Psoas muscle (tissue), 8 donors: ENCODE results near the gene PARVB. TPM values are rescaled to one million over a fixed set of nuclear protein-coding genes. Genes with fewer than 3 reads are reported as not detected.

Source experiments
- ATAC-seq, 4 donors: fragments of 200-7000 bp; cut with Tn5 transposase; one replicate each; pipeline ENCODE4 v1.9.1; 2020; ENCODE audit warnings: moderate library complexity in 3 of 4, mild to moderate bottlenecking in 2 of 4
- DNase-seq, 2 donors: peaks; one replicate each; pipeline ENCODE4 v3.0.0-alpha.2; 2020
- H3K27ac ChIP-seq: fragments of 200-600 bp; one replicate; pipeline ENCODE4 v1.8.0; 2022
- H3K27me3 ChIP-seq, 3 donors: fragments of 200-600 bp in 1 of 3; one replicate each; pipeline versions ENCODE4 v1.6.1 to v1.8.0; 2013 to 2022; ENCODE audit warnings: low read length in 2 of 3, mild to moderate bottlenecking in 2 of 3, moderate library complexity in 1 of 3; ENCODE audit not compliant: insufficient read depth in 3 of 3
- H3K36me3 ChIP-seq, 2 donors: fragments of 200-600 bp in 1 of 2; one replicate each; pipeline versions ENCODE4 v1.6.1 to v1.8.0; 2013 to 2022; ENCODE audit warnings: low read depth in 1 of 2, mild to moderate bottlenecking in 1 of 2, moderate library complexity in 1 of 2; ENCODE audit not compliant: insufficient read depth in 1 of 2
- H3K4me1 ChIP-seq: fragments of 200-600 bp; one replicate; pipeline ENCODE4 v1.8.0; 2022
- H3K4me3 ChIP-seq: fragments of 200-600 bp; one replicate; pipeline ENCODE4 v1.8.0; 2022; ENCODE audit warnings: mild to moderate bottlenecking
- H3K9me3 ChIP-seq: fragments of 200-600 bp; one replicate; pipeline ENCODE4 v1.8.0; 2022
- CTCF ChIP-seq: fragments of 200-600 bp; IDR thresholded peaks from one replicate; pipeline ENCODE4 v1.8.0; 2022; ENCODE audit warnings: antibody characterized with exemption
- WGBS, 3 donors: extraction: QIAGEN DNeasy Blood & Tissue Kit; methylation state at CpG; one replicate each; pipeline versions ENCODE4 v1.1.6 to v1.1.7; 2013; 5-methylcytosine and 5-hydroxymethylcytosine counted together
- intact Hi-C, 2 donors: fragments of 100-400 bp; cut with DNase I; formaldehyde crosslinking; loops; one replicate each; pipeline versions ENCODE4 v1.11.0 to v1.14.2; 2022
- polyA plus RNA-seq, 3 donors: library from polyadenylated mRNA; stranded (reverse); fragments of 200-250 nt; gene quantifications; one replicate each; pipeline ENCODE4 v1.2.3, GENCODE V29; 2013
- total RNA-seq, 4 donors: library from RNA; stranded (reverse); fragmentation: NEBNext Ultra II Directional in 2 of 4; extraction: Animal tissue kit (Norgen Biotek cat#: 25700) in 2 of 4; gene quantifications; one replicate each; pipeline versions ENCODE4 v1.2.1 to v1.2.4, GENCODE V29; 2021 to 2023
- donor health status: healthy with polysubstance abuse.
- donor health status: DM: no; HTN: no; CAD: no; lungs with moderate emphysema.
- donor health status: Bipolar disorder and iron deficiency.
- donor health status: healthy.
- donor health status: DM: yes; HTN: yes; CAD: no.
- donor health status: DM: no; HTN: no; CAD: no.
- donor health status: DM: no; HTN: no; CAD: no.
- donor health status: DM: yes; HTN: yes; CAD: no.

PARVB gene
- total and polyA plus RNA-seq, 7 donors, result 84.5 to 172 (median 103) TPM

- no peak overlapping the region for H3K27ac ChIP-seq
- no peak for DNase-seq
- 30 to 45% (median 38%) methylated on average over 5 of the region's 5 CpGs for WGBS, 3 donors
- no peak overlapping the region for H3K4me3 ChIP-seq
- no peak for TF ChIP-seq CTCF
- no peaks in the 10 kb centered on the region for H3K4me1 ChIP-seq
- peaks cover 0 to 10% (median 4%) of the 10 kb centered on the region in 3 donors for H3K27me3 ChIP-seq
- no peaks in the 10 kb centered on the region for H3K36me3 ChIP-seq
- no peak for ATAC-seq
- intact Hi-C loops, result no loop called here
- no peaks in the 10 kb centered on the region for H3K9me3 ChIP-seq
These were observed 171.2 kb downstream of the PARVB start for GRCh38 chr22:44195189-44195871.

- Histone ChIP-seq H3K27me3 (peaks cover 0 to 11% (median 7%) of the 10 kb centered on the region in 3 donors), H3K4me1 (no peaks in the 10 kb centered on the region), H3K9me3 (no peaks in the 10 kb centered on the region), H3K36me3 (no peaks in the 10 kb centered on the region), H3K27ac (no peak overlapping the region), H3K4me3 (no peak overlapping the region)
- no peak for ATAC-seq
- DNase-seq, result no peak
- TF ChIP-seq CTCF, result no peak
- intact Hi-C loops, result no loop called here
- 53 to 70% (median 68%) methylated on average over 9 of the region's 9 CpGs for WGBS, 3 donors
These were observed 172.1 kb downstream of the PARVB start for GRCh38 chr22:44196241-44196640.

- peaks cover 0 to 12% (median 6%) of the 10 kb centered on the region in 3 donors for H3K27me3 ChIP-seq
- 62 to 75% (median 70%) methylated on average over 10 of the region's 10 CpGs for WGBS, 3 donors
These were observed 172.6 kb downstream of the PARVB start for GRCh38 chr22:44196731-44197131.

GRCh38 chr22:44197271-44197670 lies 173.2 kb downstream of the PARVB start:
- H3K4me1 ChIP-seq, result no peaks in the 10 kb centered on the region
- no peak for ATAC-seq
- no peak for TF ChIP-seq CTCF
- DNase-seq, result no peak
- intact Hi-C loops, result no loop called here
- H3K9me3 ChIP-seq, result no peaks in the 10 kb centered on the region
- H3K4me3 ChIP-seq, result no peak overlapping the region
- 81 to 88% (median 82%) methylated on average over 2 of the region's 2 CpGs for WGBS, 3 donors
- no peak overlapping the region for H3K27ac ChIP-seq
- peaks cover 0 to 17% (median 5%) of the 10 kb centered on the region in 3 donors for H3K27me3 ChIP-seq
- H3K36me3 ChIP-seq, result no peaks in the 10 kb centered on the region

More at GRCh38 chr22:44196731-44197131, 172.6 kb downstream of the PARVB start:
- no peak overlapping the region for H3K27ac ChIP-seq
- H3K4me3 ChIP-seq, result no peak overlapping the region
- no peak for ATAC-seq
- no peak for DNase-seq
- no peaks in the 10 kb centered on the region for H3K9me3 ChIP-seq
- intact Hi-C loops, result no loop called here
- no peaks in the 10 kb centered on the region for H3K36me3 ChIP-seq
- H3K4me1 ChIP-seq, result no peaks in the 10 kb centered on the region
- TF ChIP-seq CTCF, result no peak

GRCh38 chr22:44199164-44199563 lies 175.1 kb downstream of the PARVB start:
- H3K27me3 ChIP-seq, result peaks cover 0 to 20% (median 3%) of the 10 kb centered on the region in 3 donors
- no peak overlapping the region for H3K27ac ChIP-seq
- TF ChIP-seq CTCF, result no peak
- no peaks in the 10 kb centered on the region for H3K36me3 ChIP-seq
- 66 to 89% (median 81%) methylated on average over 2 of the region's 2 CpGs for WGBS, 3 donors
- ATAC-seq, result no peak
- H3K4me1 ChIP-seq, result no peaks in the 10 kb centered on the region
- intact Hi-C loops, result no loop called here
- no peak overlapping the region for H3K4me3 ChIP-seq
- no peak for DNase-seq
- H3K9me3 ChIP-seq, result no peaks in the 10 kb centered on the region
